DOHH2 (cell line): ENCODE data around the gene CUL3.

ENCODE experiments used
- H3F3A ChIP-seq: fragments of 200-600 bp; sonication (generic), shearing (Covaris generic); 2 replicates; pipeline ENCODE4 v1.6.0; 2016; ENCODE audit warnings: antibody characterized with exemption, mild to moderate bottlenecking; ENCODE audit not compliant: control insufficient read depth, insufficient read depth
- H3K27ac ChIP-seq: fragments of 200-600 bp; sonication (generic); 2 replicates; pipeline ENCODE4 v1.5.1; 2014; ENCODE audit warnings: low read depth, mild to moderate bottlenecking, low read length, moderate library complexity
- H3K27me3 ChIP-seq: fragments of 200-600 bp; sonication (generic); 2 replicates; pipeline ENCODE4 v1.6.1; 2014; ENCODE audit warnings: mild to moderate bottlenecking, low read length, mixed read lengths; ENCODE audit not compliant: control insufficient read depth
- H3K36me3 ChIP-seq: fragments of 200-600 bp; sonication (generic); 2 replicates; pipeline ENCODE4 v1.6.1; 2014; ENCODE audit warnings: mild to moderate bottlenecking, low read length, moderate library complexity, mixed read lengths; ENCODE audit not compliant: control insufficient read depth
- H3K4me1 ChIP-seq: fragments of 200-600 bp; sonication (generic); 2 replicates; pipeline ENCODE4 v1.6.1; 2014; ENCODE audit warnings: mild to moderate bottlenecking, low read length, mixed read lengths; ENCODE audit not compliant: control insufficient read depth
- H3K4me2 ChIP-seq: fragments of 200-600 bp; sonication (generic); 2 replicates; pipeline ENCODE4 v1.6.0; 2014; ENCODE audit warnings: mild to moderate bottlenecking, low read length, moderate library complexity
- H3K4me3 ChIP-seq: fragments of 200-600 bp; sonication (generic); 2 replicates; pipeline ENCODE4 v1.5.1; 2014; ENCODE audit warnings: mild to moderate bottlenecking, low read length, mixed read lengths
- H3K79me2 ChIP-seq: fragments of 200-600 bp; sonication (generic); 2 replicates; pipeline ENCODE4 v1.6.1; 2014; ENCODE audit warnings: mild to moderate bottlenecking, low read length, mixed read lengths; ENCODE audit not compliant: control insufficient read depth
- H3K9me2 ChIP-seq: fragments of 200-600 bp; sonication (generic); replicated peaks from 2 replicates; pipeline ENCODE4 v1.6.1; 2014; ENCODE audit warnings: mild to moderate bottlenecking, low read length, mixed read lengths; ENCODE audit not compliant: control insufficient read depth
- H3K9me3 ChIP-seq: fragments of 200-600 bp; sonication (generic); 2 replicates; pipeline ENCODE4 v1.6.1; 2014; ENCODE audit warnings: antibody characterized with exemption, low read length, mixed read lengths; ENCODE audit not compliant: control insufficient read depth, insufficient read depth
- H4K20me1 ChIP-seq: fragments of 200-600 bp; sonication (generic); 2 replicates; pipeline ENCODE4 v1.6.0; 2014; ENCODE audit warnings: low read depth, mild to moderate bottlenecking, antibody characterized with exemption, low read length, moderate library complexity; ENCODE audit not compliant: control insufficient read depth, insufficient read depth
- EZH2phosphoT487 ChIP-seq: fragments of 200-600 bp; sonication (generic); IDR thresholded peaks from 2 replicates; pipeline ENCODE4 v1.6.1; 2017; ENCODE audit warnings: borderline replicate concordance, mild to moderate bottlenecking, antibody characterized with exemption, low read length, moderate library complexity, mixed read lengths
- TF ChIP-seq, protein P1 (sequence below): fragments of 200-600 bp; sonication (generic); IDR thresholded peaks from one replicate; pipeline ENCODE4 v1.5.1; 2014; ENCODE audit warnings: antibody characterized with exemption, mild to moderate bottlenecking, low read depth, low read length; ENCODE audit not compliant: poor library complexity, severe bottlenecking

CUL3 gene

DNA sequence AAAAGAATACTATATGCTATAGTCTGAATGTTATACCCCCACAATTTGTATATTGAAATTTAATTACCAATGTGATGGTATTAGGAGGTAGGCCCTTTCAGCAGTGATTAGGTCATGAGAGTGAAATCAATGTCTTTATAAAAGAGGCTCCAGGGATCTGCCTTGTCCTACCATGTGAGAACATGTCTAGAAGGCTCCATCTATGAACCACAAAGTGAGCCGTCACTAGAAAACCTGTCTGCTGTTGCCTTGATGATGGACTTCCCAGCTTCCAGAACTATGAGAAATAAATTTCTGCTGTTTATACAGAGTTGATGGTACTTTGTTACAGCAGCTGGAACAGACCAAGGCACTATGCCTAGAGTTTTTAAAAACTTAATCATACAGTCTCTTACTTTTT lies 136.9 kb downstream of the CUL3 start:
- Histone ChIP-seq H3K4me1 (no peaks in the 10 kb centered on the region), H3K4me2 (no peak overlapping the region), H3K9me2 (no peaks in the 10 kb centered on the region), H3K36me3 (no peaks in the 10 kb centered on the region), H3K27ac (no peak overlapping the region), H3K9me3 (no peaks in the 10 kb centered on the region), H3F3A (no peaks in the 10 kb centered on the region), H4K20me1 (no peaks in the 10 kb centered on the region), H3K27me3 (peaks cover 6% of the 10 kb centered on the region; the same call in 1 of the 2 replicates), H3K4me3 (no peak overlapping the region), H3K79me2 (no peaks in the 10 kb centered on the region)
- TF ChIP-seq, protein P1, sequence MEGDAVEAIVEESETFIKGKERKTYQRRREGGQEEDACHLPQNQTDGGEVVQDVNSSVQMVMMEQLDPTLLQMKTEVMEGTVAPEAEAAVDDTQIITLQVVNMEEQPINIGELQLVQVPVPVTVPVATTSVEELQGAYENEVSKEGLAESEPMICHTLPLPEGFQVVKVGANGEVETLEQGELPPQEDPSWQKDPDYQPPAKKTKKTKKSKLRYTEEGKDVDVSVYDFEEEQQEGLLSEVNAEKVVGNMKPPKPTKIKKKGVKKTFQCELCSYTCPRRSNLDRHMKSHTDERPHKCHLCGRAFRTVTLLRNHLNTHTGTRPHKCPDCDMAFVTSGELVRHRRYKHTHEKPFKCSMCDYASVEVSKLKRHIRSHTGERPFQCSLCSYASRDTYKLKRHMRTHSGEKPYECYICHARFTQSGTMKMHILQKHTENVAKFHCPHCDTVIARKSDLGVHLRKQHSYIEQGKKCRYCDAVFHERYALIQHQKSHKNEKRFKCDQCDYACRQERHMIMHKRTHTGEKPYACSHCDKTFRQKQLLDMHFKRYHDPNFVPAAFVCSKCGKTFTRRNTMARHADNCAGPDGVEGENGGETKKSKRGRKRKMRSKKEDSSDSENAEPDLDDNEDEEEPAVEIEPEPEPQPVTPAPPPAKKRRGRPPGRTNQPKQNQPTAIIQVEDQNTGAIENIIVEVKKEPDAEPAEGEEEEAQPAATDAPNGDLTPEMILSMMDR: no peak
- no peak for TF ChIP-seq EZH2phosphoT487

DNA sequence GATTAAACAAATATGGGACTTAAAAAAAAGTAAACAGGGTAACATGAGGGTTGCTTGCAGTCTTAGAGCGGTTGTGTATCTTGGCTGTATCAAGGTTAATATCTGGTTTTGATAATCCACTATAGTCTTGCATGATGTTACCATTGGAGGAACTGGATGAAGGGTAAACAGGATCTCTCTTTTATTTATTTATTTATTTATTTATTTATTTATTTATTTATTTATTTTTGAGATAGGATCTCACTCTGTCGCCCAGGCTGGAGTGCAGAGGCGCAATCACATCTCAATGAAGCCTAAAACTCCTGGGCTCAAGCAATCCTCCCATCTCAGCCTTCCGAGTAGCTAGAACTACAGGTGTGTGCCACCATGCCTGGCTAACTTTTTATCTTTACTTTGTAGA lies 140.4 kb downstream of the CUL3 start:
- H3K27me3 ChIP-seq: peaks cover 9% of the 10 kb centered on the region
- H3F3A ChIP-seq: no peaks in the 10 kb centered on the region
- H3K4me2 ChIP-seq: no peak overlapping the region
- no peak overlapping the region for H3K27ac ChIP-seq
- H3K9me2 ChIP-seq: no peaks in the 10 kb centered on the region
- TF ChIP-seq, protein P1: no peak
- no peak for TF ChIP-seq EZH2phosphoT487
- H3K9me3 ChIP-seq: no peaks in the 10 kb centered on the region
- no peaks in the 10 kb centered on the region for H3K79me2 ChIP-seq
- no peaks in the 10 kb centered on the region for H4K20me1 ChIP-seq
- H3K4me3 ChIP-seq: no peak overlapping the region
- peaks cover 5% of the 10 kb centered on the region for H3K4me1 ChIP-seq
- no peaks in the 10 kb centered on the region for H3K36me3 ChIP-seq

DNA sequence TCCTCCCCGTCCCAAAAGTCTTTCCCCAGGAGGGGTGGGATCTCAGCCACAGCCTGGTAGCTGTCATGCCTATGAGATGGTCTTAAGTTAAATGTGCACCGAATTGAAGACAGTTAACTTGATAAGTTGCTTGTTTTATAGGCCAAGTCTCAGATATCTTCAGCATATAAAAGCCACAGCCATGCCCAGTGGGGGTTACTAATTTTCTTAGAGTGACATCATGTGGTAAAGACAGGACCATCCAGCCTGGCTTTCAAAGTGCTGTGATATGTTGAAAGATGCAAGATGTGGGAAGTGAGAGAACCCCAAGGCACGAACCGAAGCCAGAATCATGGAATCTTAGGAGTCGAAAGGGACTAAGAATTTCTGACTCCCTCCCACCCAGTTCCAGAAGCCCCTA lies 141.1 kb downstream of the CUL3 start:
- Histone ChIP-seq H3K27ac (no peak overlapping the region), H3K4me3 (no peak overlapping the region), H3K9me2 (no peaks in the 10 kb centered on the region), H3K4me2 (no peak overlapping the region), H3K4me1 (peaks cover 5% of the 10 kb centered on the region), H3K36me3 (no peaks in the 10 kb centered on the region), H3K27me3 (peaks cover 9% of the 10 kb centered on the region), H3F3A (no peaks in the 10 kb centered on the region), H4K20me1 (no peaks in the 10 kb centered on the region), H3K79me2 (no peaks in the 10 kb centered on the region), H3K9me3 (no peaks in the 10 kb centered on the region)
- TF ChIP-seq, protein P1: no peak
- TF ChIP-seq EZH2phosphoT487: no peak
